ENCODE data around the gene CCT5.

The CCT5 gene

DNA sequence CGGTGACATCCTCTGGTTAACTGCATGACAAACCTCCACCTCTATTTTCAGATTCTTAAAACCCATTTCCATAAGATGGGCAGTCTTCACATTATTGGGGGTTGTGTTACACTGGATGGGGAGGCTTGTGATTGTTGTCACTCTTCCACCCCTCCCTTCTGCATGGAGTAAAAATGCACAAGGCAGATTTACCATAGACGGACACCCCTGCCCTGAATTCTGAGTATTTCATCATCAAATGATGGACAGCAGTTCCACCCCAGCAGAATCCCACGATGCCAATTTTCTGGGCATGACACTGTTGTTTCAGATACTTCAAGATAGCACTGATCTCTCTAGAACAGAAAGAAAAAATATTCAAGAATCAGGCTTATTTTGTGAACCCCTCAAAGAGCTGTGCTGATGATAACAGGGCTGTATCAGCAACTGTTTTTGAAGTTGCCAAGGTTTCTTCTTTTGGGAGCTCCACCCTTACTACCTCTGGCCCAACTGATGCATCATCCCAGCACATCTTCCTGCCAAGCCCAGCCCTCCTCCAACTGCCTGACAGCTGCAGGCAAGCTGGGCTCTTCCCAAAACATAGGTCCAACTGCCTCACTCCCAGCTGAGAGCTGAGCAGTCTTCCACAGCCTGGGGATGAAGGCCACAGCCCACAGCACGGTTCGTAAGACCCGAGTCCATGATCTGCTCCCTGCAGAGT lies 36.2 kb downstream of the CCT5 start:
- no peak for TF ChIP-seq EZH2phosphoT487 (IDR thresholded peaks at IDR 0.05; ENCODE audit: borderline replicate concordance)
- TF ChIP-seq CTCF (conservative IDR thresholded peaks at IDR 0.05; ENCODE audit: low read length): no peak
- no peak overlapping the region for H2AFZ ChIP-seq (ENCODE audit: low read length)
- no peak overlapping the region for H3K9ac ChIP-seq (ENCODE audit: low read depth, low read length, poor library complexity, severe bottlenecking)
- H3K79me2 ChIP-seq (ENCODE audit: insufficient read depth, low read length): no peaks in the 10 kb centered on the region
- H3K36me3 ChIP-seq (ENCODE audit: insufficient read depth, low read length): no peaks in the 10 kb centered on the region
- H3K9me3 ChIP-seq (ENCODE audit: insufficient read depth, low read depth, low read length): no peaks in the 10 kb centered on the region
- H3K27me3 ChIP-seq (ENCODE audit: insufficient read depth, low read length, poor library complexity, severe bottlenecking): no peaks in the 10 kb centered on the region
- H3K9me2 ChIP-seq (replicated peaks; ENCODE audit: low read depth, low read length): no peaks in the 10 kb centered on the region
- H3K4me3 ChIP-seq (ENCODE audit: low read length, poor library complexity, severe bottlenecking): no peak overlapping the region
- H3K4me1 ChIP-seq (ENCODE audit: insufficient read depth, low read length, poor library complexity, severe bottlenecking): no peaks in the 10 kb centered on the region
- H3K4me2 ChIP-seq (ENCODE audit: low read depth, low read length, poor library complexity, severe bottlenecking): no peak overlapping the region
- no peaks in the 10 kb centered on the region for H3F3A ChIP-seq (ENCODE audit: low read depth)
- no peaks in the 10 kb centered on the region for H4K20me1 ChIP-seq (ENCODE audit: insufficient read depth, low read length, poor library complexity, severe bottlenecking)

DNA sequence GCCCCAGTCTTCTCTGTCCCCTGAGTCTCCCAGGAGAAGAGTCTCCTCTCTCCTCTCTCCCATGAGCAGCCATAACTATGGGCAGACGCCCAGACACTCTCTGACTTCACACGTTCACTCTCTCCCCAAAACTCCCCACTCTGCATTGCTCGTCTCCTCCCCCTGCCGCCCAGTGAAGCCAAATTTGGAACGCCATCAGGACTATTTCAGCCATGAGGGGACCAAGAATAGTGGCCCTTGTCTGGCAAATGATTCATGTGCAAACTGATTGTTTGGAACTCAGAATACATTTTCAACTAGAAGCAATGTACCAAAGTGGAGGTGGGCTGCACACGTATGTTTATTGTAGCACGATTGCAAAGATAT lies 36.8 kb downstream of the CCT5 start:
- Histone ChIP-seq H3K9me2 (replicated peaks; ENCODE audit: low read depth, low read length) (no peaks in the 10 kb centered on the region), H3F3A (ENCODE audit: low read depth) (no peaks in the 10 kb centered on the region), H3K9ac (ENCODE audit: low read depth, low read length, poor library complexity, severe bottlenecking) (no peak overlapping the region)

DNA sequence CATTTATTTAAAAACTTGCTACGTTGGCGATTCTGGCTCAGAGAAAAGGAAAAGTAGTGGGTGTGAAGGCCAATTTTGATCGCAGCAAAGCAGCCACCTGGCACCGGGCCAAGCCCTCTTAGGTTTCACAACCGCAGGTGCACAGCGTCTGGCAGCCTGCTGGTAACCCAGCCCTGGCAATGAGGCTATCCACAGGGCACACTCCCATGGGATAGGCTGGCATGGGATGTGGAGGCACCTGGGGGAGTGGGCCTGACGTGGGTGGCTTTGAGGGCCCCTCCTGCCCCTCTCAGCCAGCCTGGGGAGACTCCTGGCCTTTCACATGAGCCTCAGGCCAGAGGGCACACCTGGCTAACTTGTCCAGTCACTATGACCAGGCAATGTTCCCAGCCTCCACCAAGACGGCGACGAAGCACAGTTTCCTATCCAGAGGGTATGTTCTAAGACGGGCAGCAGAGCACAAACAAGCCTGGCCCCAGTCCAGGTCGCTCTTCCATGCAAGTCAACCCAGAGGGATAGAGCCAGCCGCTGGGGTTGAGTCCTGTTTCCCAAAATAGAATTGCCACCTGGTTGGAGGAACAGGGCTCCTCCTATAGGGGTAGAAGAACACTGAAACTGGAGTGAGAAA lies 38.6 kb downstream of the CCT5 start:
- Histone ChIP-seq H3K9ac (ENCODE audit: low read depth, low read length, poor library complexity, severe bottlenecking) (no peak overlapping the region), H3K9me3 (ENCODE audit: insufficient read depth, low read depth, low read length) (no peaks in the 10 kb centered on the region), H3K27me3 (ENCODE audit: insufficient read depth, low read length, poor library complexity, severe bottlenecking) (no peaks in the 10 kb centered on the region), H3K4me2 (ENCODE audit: low read depth, low read length, poor library complexity, severe bottlenecking) (no peak overlapping the region), H3F3A (ENCODE audit: low read depth) (no peaks in the 10 kb centered on the region), H3K9me2 (replicated peaks; ENCODE audit: low read depth, low read length) (no peaks in the 10 kb centered on the region), H3K4me1 (ENCODE audit: insufficient read depth, low read length, poor library complexity, severe bottlenecking) (no peaks in the 10 kb centered on the region), H3K4me3 (ENCODE audit: low read length, poor library complexity, severe bottlenecking) (no peak overlapping the region), H3K79me2 (ENCODE audit: insufficient read depth, low read length) (no peaks in the 10 kb centered on the region), H2AFZ (ENCODE audit: low read length) (no peak overlapping the region), H3K36me3 (ENCODE audit: insufficient read depth, low read length) (no peaks in the 10 kb centered on the region), H4K20me1 (ENCODE audit: insufficient read depth, low read length, poor library complexity, severe bottlenecking) (no peaks in the 10 kb centered on the region)
- no peak for TF ChIP-seq CTCF (conservative IDR thresholded peaks at IDR 0.05; ENCODE audit: low read length)
- no peak for TF ChIP-seq EZH2phosphoT487 (IDR thresholded peaks at IDR 0.05; ENCODE audit: borderline replicate concordance)

More for the DNA sequence above, 36.8 kb downstream of the CCT5 start:
- Histone ChIP-seq H3K9me3 (ENCODE audit: insufficient read depth, low read depth, low read length) (no peaks in the 10 kb centered on the region), H2AFZ (ENCODE audit: low read length) (no peak overlapping the region), H3K36me3 (ENCODE audit: insufficient read depth, low read length) (no peaks in the 10 kb centered on the region), H3K4me1 (ENCODE audit: insufficient read depth, low read length, poor library complexity, severe bottlenecking) (no peaks in the 10 kb centered on the region), H3K4me3 (ENCODE audit: low read length, poor library complexity, severe bottlenecking) (no peak overlapping the region), H3K79me2 (ENCODE audit: insufficient read depth, low read length) (no peaks in the 10 kb centered on the region), H4K20me1 (ENCODE audit: insufficient read depth, low read length, poor library complexity, severe bottlenecking) (no peaks in the 10 kb centered on the region), H3K4me2 (ENCODE audit: low read depth, low read length, poor library complexity, severe bottlenecking) (no peak overlapping the region), H3K27me3 (ENCODE audit: insufficient read depth, low read length, poor library complexity, severe bottlenecking) (no peaks in the 10 kb centered on the region)
- TF ChIP-seq EZH2phosphoT487 (IDR thresholded peaks at IDR 0.05; ENCODE audit: borderline replicate concordance) (no peak), CTCF (conservative IDR thresholded peaks at IDR 0.05; ENCODE audit: low read length) (no peak)
